HG03520 (cell line): ENCODE measurements around the gene GRK2.
"Not testable (repeated sequence)": the region's sequence is repeated elsewhere in the genome, so short reads cannot be mapped to it uniquely, and the experiment has no call there.

Source experiments
- ATAC-seq: cut with Tn5 transposase; IDR thresholded peaks from one replicate; pipeline ENCODE4 v1.9.1; 2021; ENCODE audit warnings: mild to moderate bottlenecking, moderate library complexity; ENCODE audit not compliant: unreplicated experiment

The GRK2 gene

GRCh38 chr11:67311051-67311555, 44.8 kb downstream of the GRK2 start:
- ATAC-seq: no peak

DNA sequence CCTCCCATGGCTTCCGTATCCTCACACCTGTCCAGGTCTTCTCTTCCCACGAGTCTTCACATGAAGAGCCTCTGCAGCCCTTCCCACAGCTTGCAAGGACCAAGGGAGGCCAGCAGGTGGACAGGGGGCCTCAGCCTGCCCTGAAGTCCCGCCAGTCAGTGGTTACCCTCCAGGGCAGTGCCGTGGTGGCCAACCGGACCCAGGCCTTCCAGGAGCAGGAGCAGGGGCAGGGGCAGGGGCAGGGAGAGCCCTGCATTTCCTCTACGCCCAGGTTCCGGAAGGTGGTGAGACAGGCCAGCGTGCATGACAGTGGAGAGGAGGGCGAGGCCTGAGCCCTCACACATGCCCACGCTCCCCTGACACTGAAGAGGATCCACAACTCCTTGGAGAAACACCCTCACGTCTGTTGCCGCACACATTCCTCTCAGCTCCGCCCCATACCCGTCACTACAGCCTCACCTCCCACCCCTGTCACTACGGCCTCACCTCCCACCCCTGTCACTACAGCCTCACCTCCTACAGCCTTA, 45.3 kb downstream of the GRK2 start:
- no peak for ATAC-seq

DNA sequence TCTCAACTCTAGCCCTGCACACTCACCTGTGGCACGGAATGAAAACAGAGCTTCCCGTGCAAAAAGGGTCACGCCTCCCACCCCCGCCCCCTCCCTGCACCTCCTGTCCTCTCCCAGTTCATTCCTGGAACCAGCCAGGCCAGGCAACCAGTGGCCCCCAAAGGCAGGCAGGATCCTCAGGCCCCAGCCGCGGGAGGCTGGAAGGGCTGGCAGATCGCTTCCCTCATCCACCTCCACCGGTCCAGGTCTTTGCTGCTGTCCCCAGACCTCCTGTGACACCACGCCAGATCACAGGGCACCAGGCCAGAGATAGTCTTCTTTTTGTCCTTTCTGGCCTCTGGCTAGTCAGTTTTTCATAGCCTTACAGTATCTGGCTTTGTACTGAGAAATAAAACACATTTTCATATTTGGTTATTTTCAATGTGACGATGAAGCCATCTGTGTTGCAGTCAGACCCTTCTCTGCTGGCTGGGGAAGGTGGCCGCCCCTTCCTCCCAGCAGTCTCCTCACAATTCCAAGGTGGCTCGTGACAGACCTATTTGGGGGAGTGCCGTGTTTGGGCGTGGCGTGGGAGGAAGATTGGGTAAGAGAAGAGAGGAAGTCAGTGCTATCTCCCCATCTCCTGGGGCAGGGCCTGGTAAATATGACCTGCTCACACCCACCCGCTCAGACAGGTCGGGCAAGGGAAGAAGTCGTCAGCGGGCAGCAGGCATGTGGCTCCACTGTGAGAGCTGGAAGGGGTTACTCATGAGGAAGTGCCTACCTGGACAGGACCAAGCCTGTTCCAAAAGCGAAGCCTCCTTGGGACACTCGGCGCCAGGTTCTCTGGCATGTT, 46.1 kb downstream of the GRK2 start:
- ATAC-seq: no peak

DNA sequence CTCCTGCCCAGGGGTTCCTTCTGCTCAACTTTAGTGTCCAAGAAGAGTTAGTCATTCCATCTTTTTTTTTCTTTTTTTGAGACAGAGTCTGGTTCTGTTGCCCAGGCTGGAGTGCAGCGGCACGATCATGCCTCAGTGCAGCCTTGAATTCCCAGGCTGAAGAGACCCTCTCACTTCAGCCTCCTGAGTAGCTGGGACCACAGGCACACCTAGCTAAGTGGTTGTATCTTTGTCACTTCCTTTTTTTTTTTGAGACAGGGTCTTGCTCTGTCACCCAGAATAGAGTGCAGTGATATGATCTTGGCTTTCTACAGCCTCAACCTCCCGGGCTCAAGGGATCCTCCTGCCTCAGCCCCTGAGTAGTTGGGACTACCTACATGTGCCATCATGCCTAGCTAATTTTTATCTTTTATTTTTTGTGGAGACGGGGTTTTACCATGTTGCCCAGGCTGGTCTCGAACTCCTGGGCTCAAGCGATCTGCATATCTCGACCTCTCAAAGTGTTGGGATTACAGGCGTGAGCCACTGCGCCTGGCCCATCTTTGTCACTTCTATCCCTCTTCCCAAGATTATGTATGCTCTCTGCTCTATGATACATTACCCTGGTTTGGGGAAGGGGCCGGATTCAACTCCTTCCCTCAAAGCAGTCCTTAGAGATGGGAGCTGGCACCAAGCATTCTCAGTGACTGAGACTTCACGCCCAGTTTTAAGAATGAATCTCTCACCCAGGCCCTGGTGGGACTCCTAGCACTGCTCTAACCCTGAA, 47.0 kb downstream of the GRK2 start:
- ATAC-seq: no peak

GRCh38 chr11:67314218-67314617, 47.9 kb downstream of the GRK2 start:
- no peak for ATAC-seq

DNA sequence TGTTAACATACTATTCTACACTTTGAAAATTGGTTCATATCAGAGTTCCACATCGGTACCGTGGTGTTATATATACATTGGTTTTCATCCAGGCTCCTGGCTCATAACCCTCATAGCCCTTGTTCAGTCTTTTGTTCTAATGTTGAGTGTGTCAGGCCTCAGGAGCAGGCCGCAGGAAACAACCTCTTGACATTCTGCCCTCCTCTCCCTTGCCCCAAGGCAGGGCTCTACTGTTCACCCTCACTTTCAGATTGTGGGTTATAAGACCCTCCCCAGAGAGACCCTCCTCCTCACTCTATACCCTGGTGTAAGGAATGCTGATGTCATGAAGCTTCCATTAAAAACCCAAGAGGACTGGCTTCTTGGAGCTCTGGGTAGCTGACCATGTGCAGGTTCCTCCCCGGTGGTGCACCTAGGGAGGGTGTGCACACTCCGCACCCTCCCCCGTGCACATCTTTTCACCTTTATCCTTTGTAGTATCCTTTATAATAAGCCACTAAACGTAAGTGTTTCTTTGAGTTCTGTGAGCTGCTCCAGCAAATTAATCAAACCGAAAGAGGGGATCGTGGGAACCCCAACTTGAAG, 49.1 kb downstream of the GRK2 start:
- ATAC-seq: no peak

- no peak for ATAC-seq
Measured at GRCh38 chr11:67316882-67317204, 50.6 kb downstream of the GRK2 start.

DNA sequence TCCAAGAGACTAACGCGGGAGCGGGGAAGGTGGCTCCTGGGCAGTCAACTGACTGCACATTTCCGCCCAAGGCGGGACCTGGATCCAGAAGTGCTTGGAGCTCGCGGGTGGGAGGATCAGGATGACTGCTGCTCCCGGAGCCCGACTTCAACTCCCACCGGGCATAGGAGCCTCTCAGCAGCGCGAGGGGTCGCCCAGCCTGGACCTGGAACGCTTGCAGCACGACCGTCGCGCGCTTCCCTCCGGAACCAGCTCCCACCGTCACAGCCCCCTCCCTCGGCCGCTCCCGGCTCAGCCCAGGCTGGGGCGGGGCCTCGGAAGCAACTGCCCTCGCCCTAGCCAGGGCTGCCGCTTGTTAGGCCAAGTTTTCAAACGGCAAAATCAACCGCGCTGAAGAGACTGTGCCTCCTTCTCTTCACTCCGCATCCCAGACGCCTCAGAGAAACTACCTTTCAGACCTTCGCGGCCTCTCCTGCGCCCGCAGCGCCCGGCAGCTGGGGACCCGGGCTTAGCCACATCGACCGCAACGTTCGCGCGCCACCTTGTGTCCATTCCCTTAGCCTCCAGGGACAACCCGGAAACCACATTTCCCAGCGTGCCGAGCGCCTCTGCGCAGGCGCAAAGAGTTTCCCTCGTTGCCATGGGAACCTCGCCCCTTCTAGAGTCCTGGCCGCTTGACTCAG, 51.1 kb downstream of the GRK2 start:
- ATAC-seq: peak; percentile 75

DNA sequence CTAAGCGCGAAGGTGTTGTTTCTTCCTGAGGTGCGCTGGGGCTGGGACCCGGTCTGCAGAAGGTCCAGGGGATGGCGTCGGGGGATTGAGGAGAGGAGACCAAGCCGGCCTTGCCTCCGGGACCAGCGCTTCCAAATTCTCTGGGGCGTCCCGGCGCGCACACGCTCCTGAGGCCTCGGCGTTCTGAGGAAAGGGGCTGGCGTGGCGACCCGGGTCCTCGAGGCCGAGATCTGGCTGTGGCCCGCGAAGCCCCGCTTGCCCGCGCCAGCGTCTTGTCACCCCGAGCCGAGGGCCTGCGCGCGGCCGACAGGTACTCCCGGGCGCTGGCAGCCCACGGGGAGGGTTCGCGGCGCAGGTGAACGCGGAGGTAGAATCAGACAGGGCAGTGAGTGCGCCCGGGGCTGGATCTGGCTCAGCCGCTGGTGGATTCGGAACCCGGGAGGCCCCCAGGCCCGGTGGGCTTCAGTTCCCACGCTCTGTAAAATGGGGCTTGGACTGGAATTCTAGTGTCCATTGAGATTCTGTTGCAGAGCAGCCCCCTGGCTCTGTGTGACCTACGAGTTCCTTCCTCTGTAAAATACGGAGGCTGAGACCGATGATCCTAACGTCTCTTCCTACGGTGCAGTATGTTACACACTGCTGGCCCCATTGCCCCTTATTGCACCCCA, 51.7 kb downstream of the GRK2 start:
- ATAC-seq: no peak

DNA sequence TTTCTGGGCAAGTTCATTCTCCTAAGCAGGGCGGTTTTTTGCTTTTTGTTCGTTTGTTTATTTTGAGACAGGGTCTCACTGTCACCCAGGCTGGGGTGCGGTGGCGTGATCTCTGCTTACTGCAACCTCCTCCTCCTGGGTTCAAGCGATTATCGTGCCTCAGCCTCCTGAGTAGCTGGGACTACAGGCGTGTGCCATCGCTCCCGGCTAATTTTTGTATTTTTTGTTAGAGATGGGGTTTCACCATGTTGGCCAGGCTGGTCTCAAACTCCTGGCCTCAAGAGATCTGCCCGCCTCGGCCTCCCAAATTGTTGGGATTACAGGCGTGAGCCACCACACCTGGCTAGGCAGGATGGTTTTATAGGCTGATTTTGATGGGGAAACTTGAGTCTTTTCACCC, 52.6 kb downstream of the GRK2 start:
- ATAC-seq: not testable (repeated sequence)

- no peak for ATAC-seq
Measured at GRCh38 chr11:67320011-67320410, 53.7 kb downstream of the GRK2 start.

DNA sequence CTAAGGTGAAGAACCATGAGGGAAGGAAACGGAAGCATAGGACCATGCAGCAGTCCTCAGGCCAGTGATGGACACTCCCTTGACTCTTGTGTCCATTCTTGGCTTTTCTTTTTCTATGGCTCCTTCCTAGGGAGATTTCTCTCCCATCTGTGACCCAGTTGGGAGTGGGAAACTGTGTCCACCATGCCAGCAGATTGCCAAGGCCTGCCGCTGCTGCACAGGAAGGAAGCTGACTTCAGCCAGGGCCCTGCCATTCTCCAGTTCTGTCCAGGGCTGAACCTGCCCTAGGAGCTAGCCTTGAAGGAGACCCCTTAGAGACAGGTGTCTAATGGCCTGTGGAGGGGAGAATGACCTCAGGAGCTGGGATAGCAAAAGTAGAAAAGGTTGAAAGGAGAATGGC, 54.4 kb downstream of the GRK2 start:
- no peak for ATAC-seq

DNA sequence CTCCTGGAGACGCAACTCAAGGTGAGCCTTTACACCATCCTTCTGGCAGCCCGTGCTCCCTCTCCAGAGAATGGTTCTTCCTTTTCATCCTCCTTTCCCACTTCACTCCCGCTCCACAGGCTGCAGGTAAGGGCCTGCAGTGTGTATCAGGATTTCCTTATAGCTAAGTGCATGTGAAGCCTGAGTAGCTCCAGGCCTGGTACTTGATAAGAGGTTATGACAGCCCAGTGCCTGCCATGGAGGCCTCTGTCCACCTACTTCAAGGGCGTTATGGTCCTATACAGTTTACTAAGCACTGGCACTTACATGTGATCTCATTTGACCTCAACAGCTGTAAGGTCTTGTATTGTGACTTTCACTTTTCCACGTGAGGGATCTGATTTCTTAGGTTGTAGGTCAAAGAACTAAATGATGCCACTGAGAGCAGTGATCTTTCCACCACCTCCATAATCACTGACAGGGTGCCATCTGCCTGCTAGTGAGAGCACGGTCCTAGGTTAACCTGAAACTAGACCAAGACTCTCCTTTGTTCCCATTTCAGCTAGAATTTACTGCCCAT, 55.1 kb downstream of the GRK2 start:
- ATAC-seq: no peak

DNA sequence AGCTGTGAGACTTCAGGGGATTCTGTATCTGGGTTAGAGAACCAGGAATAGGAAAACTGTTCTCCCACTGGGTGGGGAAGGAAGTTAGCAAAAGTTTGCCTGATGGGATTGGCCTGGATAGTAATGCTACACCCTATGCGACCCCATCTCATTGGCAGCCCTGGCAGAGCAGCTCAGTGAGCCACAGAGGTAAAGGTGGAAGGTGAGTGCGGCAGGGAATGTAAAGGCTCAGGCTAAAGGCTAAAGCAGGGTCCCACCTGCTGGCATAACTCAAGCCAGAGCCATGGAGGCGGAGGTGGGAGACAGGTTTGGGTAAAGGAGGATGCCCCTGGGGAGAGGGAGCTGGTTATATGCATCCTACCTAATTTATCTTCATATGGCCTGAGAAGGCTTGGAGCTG, 55.8 kb downstream of the GRK2 start:
- no peak for ATAC-seq

GRCh38 chr11:67323526-67323925, 57.3 kb downstream of the GRK2 start:
- no peak for ATAC-seq

GRCh38 chr11:67332081-67332691, 65.9 kb downstream of the GRK2 start:
- no peak for ATAC-seq
